HG03280 (cell line): ENCODE measurements around the gene SMIM36.
"Not testable (repeated sequence)": the region's sequence is repeated elsewhere in the genome, so short reads cannot be mapped to it uniquely, and the experiment has no call there.

Source experiments
- ATAC-seq: cut with Tn5 transposase; IDR thresholded peaks from one replicate; pipeline ENCODE4 v1.9.1; 2021; ENCODE audit warnings: mild to moderate bottlenecking, moderate library complexity; ENCODE audit not compliant: unreplicated experiment

Gene SMIM36

DNA sequence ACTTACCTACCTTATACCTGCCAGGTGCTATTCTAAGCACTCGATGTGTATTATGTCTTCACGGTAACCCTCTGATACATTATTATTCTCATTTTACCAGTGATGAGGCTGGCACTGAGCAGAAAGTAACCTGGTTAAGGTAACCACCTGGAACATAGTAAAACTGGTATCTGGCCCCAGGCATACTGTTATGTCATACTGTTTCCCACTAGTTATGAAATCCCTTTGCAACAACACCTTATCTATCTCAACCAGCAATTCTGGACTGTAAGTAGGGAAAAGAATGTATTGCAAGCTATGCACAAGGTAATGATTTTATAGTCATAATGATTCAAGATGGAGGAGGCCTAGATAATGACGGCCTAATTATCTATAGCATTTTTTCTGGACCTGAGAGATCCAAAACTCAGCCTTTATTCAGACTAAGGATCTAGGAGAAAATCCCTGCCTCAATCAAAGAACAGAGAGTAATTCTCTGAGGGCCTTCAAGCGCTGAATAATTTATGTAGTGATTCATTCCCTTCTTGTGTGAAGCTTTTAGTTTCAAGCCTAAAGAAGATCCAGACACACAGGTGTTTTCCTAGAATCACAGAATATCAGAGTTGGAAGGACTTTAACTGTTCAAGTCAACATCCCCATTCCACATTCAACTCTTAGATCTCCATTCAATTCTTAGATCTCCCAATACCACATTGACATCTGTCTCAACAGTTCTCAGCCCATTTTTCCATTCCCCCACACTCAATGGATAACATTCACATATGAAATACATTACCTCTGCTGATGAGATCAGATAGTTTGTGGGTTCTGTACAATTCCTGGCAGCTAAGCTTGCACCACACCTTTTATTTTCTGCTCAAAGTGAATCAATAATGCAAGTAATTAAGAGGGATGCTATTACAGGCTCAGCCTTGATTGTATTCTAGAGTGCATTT lies 74.8 kb downstream of the SMIM36 start:
- ATAC-seq = peak; percentile 17

DNA sequence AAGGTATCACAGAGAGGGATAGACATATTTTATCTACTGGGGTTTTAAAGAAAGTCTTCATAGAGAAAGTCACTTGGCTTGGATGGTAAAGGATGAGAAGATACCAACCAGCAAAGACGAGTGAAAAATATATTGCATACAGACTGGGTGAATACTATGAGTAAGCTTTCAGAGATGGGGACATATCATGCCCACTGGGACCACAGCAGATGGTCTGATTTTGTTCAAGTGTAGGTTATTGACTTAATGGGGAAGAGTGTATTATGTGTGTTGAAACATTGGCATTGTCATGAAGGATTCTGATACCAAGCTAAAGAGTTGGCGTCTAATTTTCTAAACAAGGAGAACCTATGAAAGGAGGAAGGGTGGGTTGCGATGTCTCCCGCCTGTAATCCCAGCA lies 75.8 kb downstream of the SMIM36 start:
- ATAC-seq = no peak

DNA sequence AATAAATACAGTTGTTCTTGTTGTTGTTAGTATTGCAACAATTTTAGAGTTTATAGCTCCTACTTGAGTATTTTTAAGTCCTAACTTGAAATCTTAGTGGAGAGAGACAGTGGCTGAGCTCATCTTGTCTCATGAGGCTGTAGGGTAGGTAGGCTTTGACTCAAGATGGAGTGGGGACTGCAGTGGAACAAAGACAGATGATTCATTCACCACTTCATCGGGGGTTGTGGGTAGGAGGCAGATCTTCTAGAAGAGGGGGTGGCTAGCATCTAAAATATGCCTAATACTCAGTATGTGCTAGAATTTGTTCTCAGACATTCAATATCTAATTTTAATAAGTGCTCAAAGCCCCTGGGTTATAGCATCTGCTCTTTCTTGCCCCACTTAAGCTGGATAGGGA lies 76.5 kb downstream of the SMIM36 start:
- ATAC-seq = no peak

DNA sequence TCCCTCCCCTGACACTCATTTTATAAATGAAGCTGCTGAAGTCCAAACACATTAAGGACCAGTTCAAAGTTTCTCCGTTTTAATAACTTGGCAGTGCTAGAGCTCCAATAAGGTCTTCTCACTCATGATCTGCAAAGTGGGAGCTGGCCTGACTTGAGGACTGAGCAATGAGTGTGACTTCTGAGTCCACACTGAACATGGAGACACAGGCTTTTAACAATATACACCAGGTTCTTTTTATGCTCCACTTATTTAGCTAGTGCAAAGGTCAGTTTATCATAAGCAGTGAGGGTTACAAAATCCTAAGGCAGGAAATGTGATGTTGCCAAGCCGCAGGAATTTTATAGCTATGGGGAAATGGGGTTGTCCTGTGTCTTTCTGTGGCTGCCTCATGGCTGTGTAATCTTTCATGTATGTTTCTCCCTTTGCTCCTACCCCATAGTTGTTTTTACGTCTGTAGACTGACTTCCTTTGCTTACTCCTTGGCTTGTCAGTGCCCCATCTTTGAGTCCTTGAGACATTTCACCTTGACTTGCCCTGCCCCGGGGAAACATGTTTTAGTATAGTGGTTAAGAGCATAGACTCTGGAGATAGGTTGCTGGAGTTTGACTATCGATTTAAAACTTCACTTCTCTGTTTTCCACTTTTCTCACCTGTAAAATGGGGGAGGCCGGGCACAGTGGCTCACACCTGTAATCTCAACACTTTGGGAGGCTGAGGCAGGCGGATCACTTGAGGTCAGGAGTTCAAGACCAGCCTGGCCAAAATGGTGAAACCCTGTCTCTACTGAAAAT lies 77.4 kb downstream of the SMIM36 start:
- ATAC-seq = no peak

DNA sequence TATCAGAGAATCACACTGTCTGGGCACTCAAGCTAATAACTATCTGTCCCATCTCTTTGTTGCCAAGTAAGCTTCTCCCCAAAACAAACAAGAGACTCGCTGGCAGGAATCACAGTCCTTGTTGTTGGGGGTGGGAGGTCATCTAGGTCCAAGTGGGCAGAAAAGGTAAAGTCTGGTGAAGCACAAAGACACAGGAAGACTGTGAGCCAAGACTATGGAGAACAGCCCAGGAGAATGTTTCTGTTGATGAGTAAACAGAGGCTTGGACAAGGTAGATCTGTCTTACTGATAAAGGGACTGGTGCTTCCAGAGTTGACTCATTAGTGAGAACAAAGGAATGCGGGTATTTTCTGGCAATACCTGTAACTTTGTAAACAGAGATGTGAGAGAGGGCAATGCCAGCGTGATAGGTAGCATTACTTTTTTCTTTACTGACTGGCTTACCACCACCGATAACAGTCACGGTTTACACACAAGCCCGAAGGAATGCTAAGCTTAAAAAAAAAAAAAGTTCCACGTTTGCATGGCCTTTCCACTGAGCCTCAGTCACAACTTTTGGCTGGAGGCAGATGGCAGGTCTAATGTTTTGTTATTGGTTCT lies 78.1 kb downstream of the SMIM36 start:
- no peak for ATAC-seq

DNA sequence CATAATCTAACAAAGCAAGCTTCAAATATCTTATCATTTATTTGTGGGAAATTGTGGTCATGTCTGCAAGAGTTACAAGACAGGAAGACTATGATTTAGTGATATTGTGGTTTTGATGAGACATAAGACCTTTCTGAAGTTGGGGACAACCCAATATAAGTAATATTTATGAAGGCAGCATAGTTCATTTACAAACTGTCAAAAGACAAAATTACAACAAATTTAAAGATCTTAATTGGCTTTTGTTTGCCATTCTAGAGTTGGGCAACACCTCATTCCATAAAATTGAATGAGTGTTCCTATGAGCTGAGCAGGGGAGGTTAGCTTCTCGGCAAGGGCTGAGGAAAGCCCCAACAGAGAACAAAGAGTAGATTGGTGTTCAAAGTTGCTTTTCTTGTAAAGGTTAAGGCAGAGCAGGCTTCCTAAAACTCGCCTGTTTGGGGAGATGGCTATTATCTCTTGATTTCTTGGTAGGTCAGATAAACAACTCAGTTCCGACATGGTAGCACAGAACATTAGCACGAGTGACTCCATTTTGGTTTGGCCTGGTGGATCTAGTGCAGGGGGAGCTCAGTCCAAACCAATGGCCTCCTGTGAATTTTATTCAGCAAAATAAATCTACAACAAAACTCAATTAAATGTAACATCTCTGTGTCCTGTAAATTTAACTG lies 78.8 kb downstream of the SMIM36 start:
- ATAC-seq = no peak

DNA sequence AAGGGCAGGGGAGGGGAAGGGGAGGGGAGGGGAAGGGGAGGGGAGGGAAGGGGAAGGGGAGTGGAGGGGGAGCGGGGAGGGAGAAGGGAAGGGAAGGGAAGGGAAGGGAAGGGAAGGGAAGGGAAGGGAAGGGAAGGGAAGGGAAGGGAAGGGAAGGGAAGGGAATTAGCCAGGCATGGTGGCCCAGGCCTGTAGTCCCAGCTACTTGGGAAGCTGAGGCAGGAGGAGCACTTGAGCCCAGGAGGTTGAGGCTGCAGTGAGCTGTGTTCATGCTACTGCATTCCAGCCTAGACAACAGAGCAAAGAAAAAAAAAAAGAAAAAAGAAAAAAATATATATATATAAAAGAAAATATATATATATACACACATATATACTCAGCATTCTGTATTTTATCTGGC lies 79.3 kb downstream of the SMIM36 start:
- ATAC-seq = not testable (repeated sequence)

DNA sequence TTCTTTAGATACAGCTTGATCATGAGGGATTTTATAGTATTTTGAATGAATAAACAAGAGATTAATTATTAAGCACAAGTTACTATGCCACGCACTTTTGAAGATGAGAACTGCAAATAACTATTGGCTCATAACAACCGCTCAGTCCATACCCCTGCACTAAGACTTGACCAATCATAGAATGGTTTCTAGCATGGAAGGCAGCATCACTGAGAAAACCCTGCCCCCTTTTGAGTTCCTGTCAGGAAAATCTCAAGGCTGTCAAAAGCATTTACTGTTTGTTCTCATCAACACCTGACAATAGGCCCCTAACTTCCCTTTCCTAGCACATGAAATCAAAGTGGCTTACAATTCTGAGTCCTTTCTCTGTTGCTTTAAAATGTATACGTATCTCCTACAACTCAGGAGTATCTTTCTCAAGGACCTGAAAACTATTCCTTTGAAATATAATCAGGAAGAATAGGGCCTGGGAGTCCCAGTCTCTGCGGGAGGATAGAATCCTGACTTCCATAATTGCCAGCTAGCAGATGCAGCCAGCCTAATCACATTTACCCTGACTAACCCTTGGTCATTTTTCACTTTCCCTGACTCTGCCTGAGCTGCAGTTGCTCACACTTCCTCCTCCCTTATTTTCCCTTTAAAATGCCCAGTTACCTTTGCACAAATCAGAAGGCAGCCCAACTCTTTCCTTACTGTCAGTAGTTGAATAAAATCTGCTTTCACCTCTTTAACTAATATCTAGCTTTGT lies 80.5 kb downstream of the SMIM36 start:
- no peak for ATAC-seq

DNA sequence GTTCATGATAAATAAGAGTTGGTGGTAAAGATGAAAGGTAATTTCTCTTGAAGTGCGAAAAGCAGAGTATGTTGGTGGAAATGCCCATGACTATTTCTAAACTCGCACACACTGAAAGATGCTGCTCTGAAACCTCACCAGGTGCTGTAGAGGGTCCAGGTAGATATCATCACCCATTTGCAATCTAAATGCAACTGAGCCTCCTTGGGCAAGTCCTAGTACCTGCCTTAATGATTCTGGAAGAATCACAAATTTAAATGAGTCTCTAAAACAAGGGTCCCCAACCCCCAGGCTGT lies 83.7 kb downstream of the SMIM36 start:
- ATAC-seq = peak; percentile 14

DNA sequence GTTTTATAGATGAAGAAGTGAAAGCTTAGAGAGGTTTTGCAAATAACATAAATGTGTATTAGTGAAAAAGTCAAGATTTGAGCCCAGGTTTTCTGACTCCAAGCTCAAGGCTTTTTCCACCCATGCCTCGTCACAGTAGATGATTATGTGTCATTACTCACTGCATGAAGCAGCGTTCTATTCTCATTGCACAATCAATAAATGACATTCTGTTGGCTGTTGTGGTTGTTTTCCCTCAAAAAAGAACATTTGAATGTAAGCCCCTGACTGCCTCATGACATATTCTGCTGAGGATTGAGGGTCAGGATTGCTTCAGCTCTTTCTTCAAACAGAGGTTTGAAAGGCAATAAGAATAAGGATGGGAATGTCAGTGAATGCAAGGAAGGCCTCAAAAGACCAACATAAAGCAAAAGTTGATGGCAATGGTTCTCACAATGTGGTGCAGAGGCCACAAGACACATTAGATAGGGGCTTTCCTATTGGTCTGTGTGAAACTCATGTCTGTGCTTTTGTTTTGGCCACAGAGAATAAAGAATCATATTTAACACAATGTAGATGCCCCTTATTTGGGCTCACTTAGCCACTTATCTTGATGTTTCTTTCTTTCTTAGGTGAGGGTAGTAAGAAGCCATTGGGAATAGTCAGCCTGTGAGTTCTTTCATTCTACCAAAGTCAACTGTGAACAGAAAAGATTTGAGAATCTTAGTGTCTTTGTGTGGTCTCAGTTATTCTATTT lies 84.2 kb downstream of the SMIM36 start:
- peak; percentile 40 for ATAC-seq

DNA sequence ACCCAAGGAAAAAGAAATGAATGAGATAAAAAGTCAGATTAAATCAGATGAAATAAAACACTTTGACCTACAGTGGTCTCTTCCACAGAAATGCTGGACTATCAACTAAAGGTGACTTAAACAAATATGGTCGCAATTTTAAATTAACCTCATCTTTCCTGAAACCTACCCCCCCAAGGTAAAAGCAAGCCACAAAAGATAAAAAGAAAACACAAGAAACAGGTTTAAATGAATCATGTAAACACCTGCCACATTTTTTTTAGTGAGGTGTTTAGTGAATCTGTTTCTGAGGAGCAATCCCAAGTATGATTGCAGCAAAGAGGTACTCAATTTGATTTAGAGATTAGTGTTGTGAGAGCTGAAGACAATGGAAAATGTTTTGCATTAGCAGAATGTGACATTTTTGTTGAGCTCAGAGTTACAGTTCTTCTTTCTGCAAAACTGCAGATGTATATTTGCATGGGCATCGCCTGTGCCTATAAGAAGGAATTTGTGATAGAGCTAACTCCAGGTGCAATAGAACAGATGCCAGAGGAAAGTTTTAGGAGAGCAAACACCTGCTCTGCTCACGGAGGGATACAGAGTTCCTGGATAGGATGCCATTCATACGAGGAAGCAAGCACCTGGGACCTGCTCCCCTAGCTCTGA lies 86.2 kb downstream of the SMIM36 start:
- no peak for ATAC-seq

DNA sequence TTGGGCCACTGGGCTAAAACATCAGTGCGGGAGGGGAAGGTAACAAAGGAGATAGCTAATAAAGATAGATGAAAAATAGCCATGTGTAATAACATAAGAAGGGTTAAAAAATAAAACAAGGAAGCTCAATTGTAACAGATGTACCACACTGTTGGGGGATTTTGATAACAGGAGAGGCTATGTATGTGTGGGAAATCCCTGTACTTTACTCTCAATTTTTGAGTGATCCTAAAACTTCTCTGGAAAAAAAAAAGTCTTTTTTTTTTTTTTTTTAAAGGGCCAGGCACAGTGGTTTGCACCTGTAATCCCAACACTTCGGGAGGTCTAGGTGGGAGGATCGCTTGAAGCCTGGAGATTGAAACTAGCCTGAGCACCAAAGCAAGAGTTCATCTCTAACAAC lies 87.7 kb downstream of the SMIM36 start:
- ATAC-seq = no peak

DNA sequence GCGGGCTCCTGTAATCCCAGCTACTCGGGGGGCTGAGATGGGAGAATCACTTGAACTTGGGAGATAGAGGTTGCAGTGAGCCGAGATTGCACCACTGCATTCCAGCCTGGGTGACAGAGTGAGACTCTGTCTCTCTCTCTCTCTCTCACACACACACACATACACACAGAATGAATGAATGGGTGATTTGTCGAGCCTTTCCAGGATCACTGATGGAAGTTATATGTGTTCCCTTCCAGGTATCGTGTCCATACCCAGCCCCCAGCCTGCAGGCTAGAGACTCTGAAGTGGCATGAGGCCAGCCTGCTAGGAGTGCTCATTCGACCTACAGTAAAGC lies 88.5 kb downstream of the SMIM36 start:
- not testable (repeated sequence) for ATAC-seq

DNA sequence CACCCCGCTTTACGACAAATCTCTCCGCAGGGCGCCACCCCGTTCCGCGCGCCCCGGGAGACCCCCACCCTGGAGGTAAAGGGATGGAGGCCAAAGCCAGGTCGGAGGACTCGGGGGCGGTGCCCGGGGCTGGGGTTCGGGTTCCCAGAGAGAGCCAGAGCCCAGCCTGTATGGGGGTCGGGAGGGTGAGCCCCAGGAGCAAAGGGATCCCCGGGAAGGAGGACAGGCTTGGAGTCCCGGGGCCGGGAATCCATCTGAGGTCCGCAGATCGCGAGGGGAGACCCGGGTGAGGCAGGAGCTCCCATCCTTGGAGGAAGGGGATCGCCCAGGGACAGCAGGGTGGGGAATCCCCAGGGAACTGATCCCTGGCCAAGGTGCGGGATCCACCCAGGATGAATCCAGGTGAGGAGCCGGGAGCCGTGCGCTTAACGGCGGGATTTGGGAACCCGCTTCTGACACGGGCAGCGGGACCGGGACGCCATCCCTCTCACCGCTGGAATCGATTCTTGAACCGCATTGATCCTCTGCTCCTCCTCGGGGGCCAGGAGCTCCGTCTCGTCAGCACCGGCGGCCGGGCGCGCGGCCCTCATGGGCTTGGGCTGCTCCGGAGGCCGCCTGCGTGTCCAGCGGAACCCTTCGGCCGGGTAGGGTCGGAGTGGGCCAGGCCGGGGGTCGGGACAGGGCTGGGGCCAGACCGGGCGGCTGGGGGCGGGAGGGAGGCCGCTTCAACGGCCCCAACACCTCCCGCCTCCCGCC lies 89.9 kb downstream of the SMIM36 start, which contains the start of gene MMD:
TSS of gene MMD (minus strand) at position 657 of the 756 bp plus-strand sequence. CDS start at position 517, 140 bp downstream.
- ATAC-seq = peak; percentile 32

DNA sequence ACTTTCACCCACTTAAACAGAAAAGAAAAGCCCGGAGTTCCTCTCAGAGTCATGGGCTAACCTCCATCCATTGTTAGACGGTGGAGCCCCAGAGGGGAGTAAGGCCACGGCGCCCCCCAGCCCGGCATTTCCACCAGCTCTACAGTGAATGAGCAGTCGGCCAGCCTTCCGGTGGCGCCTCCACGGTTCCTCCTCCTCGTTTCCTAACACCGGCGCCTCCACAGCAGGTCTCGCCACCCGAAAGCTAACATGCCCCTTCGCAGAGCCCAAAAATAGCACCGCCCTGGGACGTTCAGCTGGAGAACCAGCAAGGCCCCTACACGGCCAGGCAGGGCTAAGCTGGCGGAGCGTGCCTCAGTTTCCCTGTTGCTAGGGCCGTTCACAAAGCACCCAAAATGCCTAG lies 90.5 kb downstream of the SMIM36 start:
- ATAC-seq = no peak

DNA sequence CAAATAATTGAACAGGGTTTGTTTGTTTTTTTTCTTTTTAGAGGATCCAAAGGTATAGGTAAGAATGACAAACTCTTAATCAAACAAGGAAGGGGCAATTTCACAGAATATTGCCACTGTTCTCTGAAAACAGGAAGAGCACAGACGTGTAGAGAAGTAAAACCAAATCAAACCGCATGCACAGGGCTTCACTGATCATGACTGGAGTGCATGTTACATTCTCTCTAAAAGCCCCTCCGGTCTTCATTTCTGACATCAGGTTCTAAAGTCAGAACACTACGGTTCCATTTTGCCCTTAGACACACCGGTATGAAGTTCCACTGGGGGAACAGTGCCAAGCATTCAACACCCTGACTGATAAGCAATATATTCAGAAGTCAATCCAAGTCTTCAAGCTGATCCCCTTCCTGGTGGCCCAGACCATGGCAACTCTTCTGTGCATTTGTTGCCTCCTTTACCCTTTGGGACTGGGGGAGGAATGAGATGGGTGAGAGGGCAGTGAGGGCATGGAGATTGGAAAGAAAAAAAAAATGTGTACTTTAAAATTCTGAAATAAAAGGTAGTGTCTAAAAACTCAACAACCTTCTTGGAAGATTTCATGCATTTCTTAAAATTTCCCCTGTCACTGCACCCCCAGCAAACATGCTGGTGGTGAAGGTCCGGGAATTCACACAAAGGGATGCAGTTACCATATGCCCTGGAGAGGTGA lies 91.0 kb downstream of the SMIM36 start:
- no peak for ATAC-seq

DNA sequence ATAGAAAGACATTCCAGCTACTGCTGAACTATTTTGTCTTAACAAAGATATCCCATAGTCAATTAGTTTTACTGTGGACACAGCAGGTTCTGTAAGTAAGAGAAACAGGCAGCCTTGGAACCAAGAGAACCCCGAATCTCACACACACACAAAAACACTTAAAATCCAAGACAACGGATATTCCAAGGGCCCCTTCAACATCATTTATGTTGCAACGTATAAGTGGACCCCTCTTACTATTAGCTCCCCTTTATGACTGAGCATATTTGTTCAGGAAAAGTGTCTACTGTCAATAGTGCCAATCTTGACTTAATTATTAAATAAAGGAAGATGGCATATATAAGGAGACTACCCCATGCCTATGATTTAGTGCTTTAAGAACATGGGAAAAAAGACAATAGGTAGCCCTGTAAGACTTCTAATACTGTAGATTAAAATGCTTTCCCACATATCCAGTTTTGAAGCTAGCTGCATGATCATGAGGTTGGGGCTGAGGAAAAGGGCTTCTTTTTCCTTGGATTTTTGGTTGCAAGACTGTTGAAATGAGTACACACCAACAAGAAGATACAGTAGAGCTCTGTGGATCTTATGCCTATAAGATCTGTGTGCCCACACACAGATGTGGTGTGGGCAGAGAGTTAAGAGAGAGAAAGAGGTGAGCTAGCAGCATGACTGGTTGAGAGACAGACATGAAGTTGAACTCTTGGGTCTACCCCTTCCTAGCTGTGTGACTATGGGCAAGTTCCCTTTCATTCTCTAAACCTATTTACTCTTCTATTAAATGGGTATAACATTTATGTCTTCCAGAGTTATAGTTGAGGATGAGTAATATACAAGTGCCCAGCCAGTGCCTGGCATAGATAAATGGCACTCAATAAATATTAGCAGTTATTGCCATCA lies 92.6 kb downstream of the SMIM36 start:
- no peak for ATAC-seq
